WTC11 (cell line): ENCODE results near the gene COMMD8.

ENCODE experiments used
- ATF1 ChIP-seq: sonication (generic); formaldehyde crosslinking; IDR thresholded peaks from 2 replicates; pipeline ENCODE4 v1.8.1; 2023; ENCODE audit warnings: mild to moderate bottlenecking, moderate library complexity, missing genetic modification reagents
- CREM ChIP-seq: sonication (generic); formaldehyde crosslinking; IDR thresholded peaks from 2 replicates; pipeline ENCODE4 v1.8.1; 2022; ENCODE audit warnings: mild to moderate bottlenecking, missing genetic modification reagents, moderate library complexity
- ELF4 ChIP-seq: sonication (generic); formaldehyde crosslinking; IDR thresholded peaks from 2 replicates; pipeline ENCODE4 v1.8.1; 2022; ENCODE audit warnings: low read depth, mild to moderate bottlenecking, moderate library complexity, missing genetic modification reagents
- ESRRA ChIP-seq: sonication (generic); formaldehyde crosslinking; IDR thresholded peaks from 2 replicates; pipeline ENCODE4 v1.8.1; 2022; ENCODE audit warnings: mild to moderate bottlenecking, missing genetic modification reagents, borderline replicate concordance
- GTF2I ChIP-seq: fragments of 250-450 bp; sonication (Bioruptor Pico); conservative IDR thresholded peaks from 2 replicates; pipeline ENCODE4 v1.4.0; 2021; ENCODE audit warnings: mild to moderate bottlenecking
- HMGA2 ChIP-seq: fragments of 250-450 bp; sonication (Bioruptor Pico); IDR thresholded peaks from 2 replicates; pipeline ENCODE4 v1.4.0; 2021; ENCODE audit warnings: mild to moderate bottlenecking, moderate library complexity
- NFYB ChIP-seq: sonication (generic); formaldehyde crosslinking; conservative IDR thresholded peaks from 2 replicates; pipeline ENCODE4 v1.8.0; 2022; ENCODE audit warnings: low read depth, missing genetic modification reagents
- SMAD4 ChIP-seq: sonication (generic); formaldehyde crosslinking; IDR thresholded peaks from 2 replicates; pipeline ENCODE4 v1.8.0; 2022; ENCODE audit warnings: mild to moderate bottlenecking, missing genetic modification reagents
- ZNF121 ChIP-seq: sonication (generic); formaldehyde crosslinking; IDR thresholded peaks from 2 replicates; pipeline ENCODE4 v1.8.0; 2023; ENCODE audit warnings: missing genetic modification reagents
- ZNF263 ChIP-seq: sonication (generic); formaldehyde crosslinking; IDR thresholded peaks from 2 replicates; pipeline ENCODE4 v1.8.1; 2022; ENCODE audit warnings: low read depth, mild to moderate bottlenecking, moderate library complexity, missing genetic modification reagents
- TF ChIP-seq, protein P1 (sequence below): fragments of 200-600 bp; IDR thresholded peaks from 2 replicates; pipeline ENCODE4 v1.8.0; 2022; ENCODE audit warnings: antibody characterized with exemption
- TF ChIP-seq, protein P2 (sequence below): sonication (generic); formaldehyde crosslinking; IDR thresholded peaks from 2 replicates; pipeline ENCODE4 v1.8.0; 2022; ENCODE audit warnings: mild to moderate bottlenecking, missing genetic modification reagents
- TF ChIP-seq, protein P3 (sequence below): sonication (generic); formaldehyde crosslinking; IDR thresholded peaks from 2 replicates; pipeline ENCODE4 v1.8.1; 2022; ENCODE audit warnings: low read depth, mild to moderate bottlenecking, moderate library complexity, missing genetic modification reagents, borderline replicate concordance
- TF ChIP-seq, protein P4 (sequence below): sonication (generic); formaldehyde crosslinking; IDR thresholded peaks from 2 replicates; pipeline ENCODE4 v1.8.0; 2022; ENCODE audit warnings: mild to moderate bottlenecking, missing genetic modification reagents

DNA sequence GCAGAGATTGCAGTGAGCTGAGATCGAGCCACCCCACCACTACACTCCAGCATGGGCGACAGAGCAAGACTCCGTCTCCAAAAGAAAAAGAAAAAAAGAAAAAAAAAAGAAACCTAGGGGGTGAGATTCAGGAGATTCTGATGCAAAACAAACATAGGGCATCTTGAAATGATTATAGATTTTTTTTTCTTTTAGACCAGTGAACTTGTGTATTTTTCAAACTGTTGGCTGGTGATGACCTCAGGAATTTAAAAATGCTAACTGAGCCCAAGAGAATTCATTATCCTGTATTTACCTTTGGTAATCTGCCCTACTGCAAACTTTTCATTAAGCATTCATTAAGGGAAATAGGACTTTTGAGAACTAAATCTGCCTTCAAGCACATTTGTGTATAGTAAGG is 42.2 kb upstream of the COMMD8 start:
- TF ChIP-seq, protein P1, sequence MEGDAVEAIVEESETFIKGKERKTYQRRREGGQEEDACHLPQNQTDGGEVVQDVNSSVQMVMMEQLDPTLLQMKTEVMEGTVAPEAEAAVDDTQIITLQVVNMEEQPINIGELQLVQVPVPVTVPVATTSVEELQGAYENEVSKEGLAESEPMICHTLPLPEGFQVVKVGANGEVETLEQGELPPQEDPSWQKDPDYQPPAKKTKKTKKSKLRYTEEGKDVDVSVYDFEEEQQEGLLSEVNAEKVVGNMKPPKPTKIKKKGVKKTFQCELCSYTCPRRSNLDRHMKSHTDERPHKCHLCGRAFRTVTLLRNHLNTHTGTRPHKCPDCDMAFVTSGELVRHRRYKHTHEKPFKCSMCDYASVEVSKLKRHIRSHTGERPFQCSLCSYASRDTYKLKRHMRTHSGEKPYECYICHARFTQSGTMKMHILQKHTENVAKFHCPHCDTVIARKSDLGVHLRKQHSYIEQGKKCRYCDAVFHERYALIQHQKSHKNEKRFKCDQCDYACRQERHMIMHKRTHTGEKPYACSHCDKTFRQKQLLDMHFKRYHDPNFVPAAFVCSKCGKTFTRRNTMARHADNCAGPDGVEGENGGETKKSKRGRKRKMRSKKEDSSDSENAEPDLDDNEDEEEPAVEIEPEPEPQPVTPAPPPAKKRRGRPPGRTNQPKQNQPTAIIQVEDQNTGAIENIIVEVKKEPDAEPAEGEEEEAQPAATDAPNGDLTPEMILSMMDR = no peak
- TF ChIP-seq CREM (no peak), ESRRA (CRISPR knock-in tag) (no peak), SMAD4 (no peak), HMGA2 (CRISPR knock-in tag) (no peak), ZNF263 (no peak), ZNF121 (no peak), NFYB (CRISPR knock-in tag) (no peak), GTF2I (CRISPR knock-in tag) (no peak), ATF1 (CRISPR knock-in tag) (no peak), ELF4 (CRISPR knock-in tag) (no peak)
- TF ChIP-seq, protein P2, sequence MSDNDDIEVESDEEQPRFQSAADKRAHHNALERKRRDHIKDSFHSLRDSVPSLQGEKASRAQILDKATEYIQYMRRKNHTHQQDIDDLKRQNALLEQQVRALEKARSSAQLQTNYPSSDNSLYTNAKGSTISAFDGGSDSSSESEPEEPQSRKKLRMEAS (CRISPR knock-in tag) = no peak
- TF ChIP-seq, protein P3, sequence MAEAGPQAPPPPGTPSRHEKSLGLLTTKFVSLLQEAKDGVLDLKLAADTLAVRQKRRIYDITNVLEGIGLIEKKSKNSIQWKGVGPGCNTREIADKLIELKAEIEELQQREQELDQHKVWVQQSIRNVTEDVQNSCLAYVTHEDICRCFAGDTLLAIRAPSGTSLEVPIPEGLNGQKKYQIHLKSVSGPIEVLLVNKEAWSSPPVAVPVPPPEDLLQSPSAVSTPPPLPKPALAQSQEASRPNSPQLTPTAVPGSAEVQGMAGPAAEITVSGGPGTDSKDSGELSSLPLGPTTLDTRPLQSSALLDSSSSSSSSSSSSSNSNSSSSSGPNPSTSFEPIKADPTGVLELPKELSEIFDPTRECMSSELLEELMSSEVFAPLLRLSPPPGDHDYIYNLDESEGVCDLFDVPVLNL (CRISPR knock-in tag) = no peak
- TF ChIP-seq, protein P4, sequence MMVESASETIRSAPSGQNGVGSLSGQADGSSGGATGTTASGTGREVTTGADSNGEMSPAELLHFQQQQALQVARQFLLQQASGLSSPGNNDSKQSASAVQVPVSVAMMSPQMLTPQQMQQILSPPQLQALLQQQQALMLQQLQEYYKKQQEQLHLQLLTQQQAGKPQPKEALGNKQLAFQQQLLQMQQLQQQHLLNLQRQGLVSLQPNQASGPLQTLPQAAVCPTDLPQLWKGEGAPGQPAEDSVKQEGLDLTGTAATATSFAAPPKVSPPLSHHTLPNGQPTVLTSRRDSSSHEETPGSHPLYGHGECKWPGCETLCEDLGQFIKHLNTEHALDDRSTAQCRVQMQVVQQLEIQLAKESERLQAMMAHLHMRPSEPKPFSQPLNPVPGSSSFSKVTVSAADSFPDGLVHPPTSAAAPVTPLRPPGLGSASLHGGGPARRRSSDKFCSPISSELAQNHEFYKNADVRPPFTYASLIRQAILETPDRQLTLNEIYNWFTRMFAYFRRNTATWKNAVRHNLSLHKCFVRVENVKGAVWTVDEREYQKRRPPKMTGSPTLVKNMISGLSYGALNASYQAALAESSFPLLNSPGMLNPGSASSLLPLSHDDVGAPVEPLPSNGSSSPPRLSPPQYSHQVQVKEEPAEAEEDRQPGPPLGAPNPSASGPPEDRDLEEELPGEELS (CRISPR knock-in tag) = no peak
